Measurements from ENCODE around the gene METTL26. TPM values are rescaled to one million over a fixed set of nuclear protein-coding genes. Genes with fewer than 3 reads are reported as not detected.

The METTL26 gene
- total and polyA plus RNA-seq, 2 of the 8 experiments (the other 6 are each of a cell fraction or from before 2014, with no cell fraction given), result 100 to 186 TPM

- Histone ChIP-seq H3K18ac (ENCODE audit: extremely low read depth, low read length) (no peak overlapping the region), H3K9ac (replicated peaks in 1 of 4; ENCODE audit: extremely low read depth in 1 of 4, low read depth in 3 of 4, low read length in 3 of 4) (no peak overlapping the region), H3K14ac (ENCODE audit: insufficient read length) (no peak overlapping the region), H3K4ac (replicated peaks; ENCODE audit: insufficient read length, low read depth, low read length) (no peak overlapping the region), H2BK120ac (replicated peaks; ENCODE audit: low read depth, low read length) (no peak overlapping the region), H2AK5ac (ENCODE audit: low read depth, low read length) (no peak overlapping the region), H3K79me1 (ENCODE audit: low read depth, low read length) (no peaks in the 10 kb centered on the region; the same call in 1 of the 2 replicates), H4K8ac (ENCODE audit: extremely low read depth, insufficient read depth, low read length) (no peak overlapping the region), H3K4me3 (ENCODE audit: extremely low read depth in 1 of 4, insufficient read depth in 2 of 4, low read depth in 3 of 4, low read length in 4 of 4) (no peak overlapping the region), H4K20me1 (replicated peaks in 1 of 2; ENCODE audit: control insufficient read depth in 1 of 2, insufficient read depth in 2 of 2, low read length in 2 of 2) (peaks cover 0 to 4% of the 10 kb centered on the region in 2 experiments), H3K36me3 (ENCODE audit: control insufficient read depth in 2 of 4, insufficient read depth in 4 of 4, low read length in 3 of 4) (peaks cover 0 to 28% (median 1%) of the 10 kb centered on the region in 4 experiments; a peak in 1 of 8 replicates), H2BK20ac (ENCODE audit: low read length) (no peak overlapping the region), H2BK15ac (ENCODE audit: low read length) (no peak overlapping the region), H3K27ac (ENCODE audit: low read depth, low read length) (no peak overlapping the region), H2BK12ac (ENCODE audit: low read depth, low read length) (no peak overlapping the region), H4K91ac (replicated peaks; ENCODE audit: insufficient read length, low read length) (no peak overlapping the region), H3K4me1 (replicated peaks in 1 of 4; ENCODE audit: control insufficient read depth in 3 of 4, insufficient read depth in 4 of 4, low read length in 3 of 4) (peaks cover 0 to 4% (median under 1%) of the 10 kb centered on the region in 4 experiments; a peak in 4 of 7 replicates), H4K5ac (ENCODE audit: insufficient read length, low read depth, low read length) (no peak overlapping the region), H3K23me2 (ENCODE audit: low read depth, low read length) (peaks cover 7% of the 10 kb centered on the region), H3K23ac (ENCODE audit: insufficient read length) (no peak overlapping the region), H2AFZ (ENCODE audit: low read length) (no peak overlapping the region), H3K27me3 (replicated peaks in 1 of 4; ENCODE audit: control insufficient read depth in 3 of 4, extremely low read depth in 1 of 4, insufficient read depth in 3 of 4, low read length in 3 of 4) (no peaks in the 10 kb centered on the region), H3K4me2 (ENCODE audit: insufficient read depth in 1 of 2, low read depth in 2 of 2, low read length in 2 of 2) (no peak overlapping the region), H3K9me3 (ENCODE audit: insufficient read depth in 2 of 2, low read depth in 1 of 2, low read length in 1 of 2) (no peaks in the 10 kb centered on the region), H3K56ac (replicated peaks; ENCODE audit: insufficient read length, low read depth, low read length) (no peak overlapping the region), H3K79me2 (ENCODE audit: control insufficient read depth in 1 of 2, insufficient read depth in 2 of 2, low read length in 2 of 2) (no peaks in the 10 kb centered on the region), H2BK5ac (ENCODE audit: low read depth, low read length) (no peak overlapping the region)
- WGBS, 2 experiments (ENCODE audit: extremely low coverage in 1 of 2, insufficient coverage in 1 of 2, insufficient read length in 1 of 2, insufficient replicate concordance in 2 of 2, low coverage in 1 of 2, low lambda C conversion rate in 2 of 2, missing lambda C conversion rate in 1 of 2), result 94% methylated on average over 16 of the region's 22 CpGs; no CpG with 5 or more reads in 1 of the 2 experiments
- POLR2A ChIA-PET (ENCODE audit: partially characterized antibody), result interaction anchor here (0.8 to 1.9 kb wide), 3 partner anchors 16 to 77 kb away, joined by 3 to 4 read pairs (median 3); partner anchors contain the start of gene RHOT2
- CTCF ChIA-PET (ENCODE audit: partially characterized antibody), result interaction anchor here (0.7 to 7.9 kb wide), 4 partner anchors 12 to 51 kb away, joined by 3 to 104 read pairs (median 4); partner anchors contain the start of gene RHOT2
- FAIRE-seq (no peak), DNase-seq (ENCODE audit: low read depth in 1 of 2, low spot score in 2 of 2) (no peak)
- TF ChIP-seq TAF7 (optimal IDR thresholded peaks at IDR 0.05; ENCODE audit: borderline replicate concordance, low read depth, low read length) (no peak), CHD2 (IDR thresholded peaks at IDR 0.05; ENCODE audit: low read length) (no peak), CHD1 (IDR thresholded peaks at IDR 0.05; ENCODE audit: low read depth, low read length) (no peak), TAF1 (IDR thresholded peaks at IDR 0.05; ENCODE audit: low read depth, low read length) (no peak), ATF3 (IDR thresholded peaks at IDR 0.05; ENCODE audit: insufficient read depth, low read depth, low read length) (no peak), CTCF (IDR thresholded peaks at IDR 0.05; ENCODE audit: control extremely low read depth in 1 of 3, insufficient read depth in 1 of 3, low read depth in 1 of 3, low read length in 3 of 3) (no peak), KDM1A (IDR thresholded peaks at IDR 0.05; ENCODE audit: borderline replicate concordance, low read length) (no peak), JUN (IDR thresholded peaks at IDR 0.05; ENCODE audit: low read depth, low read length) (no peak), TEAD4 (IDR thresholded peaks at IDR 0.05; ENCODE audit: low read depth, low read length) (no peak), GTF2F1 (IDR thresholded peaks at IDR 0.05; ENCODE audit: borderline replicate concordance, low read depth, low read length) (no peak)
Measured at GRCh38 chr16:651844-652243, 15.7 kb upstream of the METTL26 start.

Data from H1 (cell line).